ENCODE data around the gene PHF23.

Gene PHF23

GRCh38 chr17:7196651-7197401 is 42.4 kb downstream of the PHF23 start:
- DNase-seq: no peak

GRCh38 chr17:7195971-7196370 is 43.3 kb downstream of the PHF23 start:
- no peak for DNase-seq

GRCh38 chr17:7192271-7192937 is 46.9 kb downstream of the PHF23 start:
- DNase-seq: no peak

GRCh38 chr17:7191571-7192270 is 47.5 kb downstream of the PHF23 start:
- no peak for DNase-seq

GRCh38 chr17:7191069-7191468 is 48.2 kb downstream of the PHF23 start:
- no peak for DNase-seq

GRCh38 chr17:7190276-7190917 is 48.9 kb downstream of the PHF23 start:
- DNase-seq: no peak

- DNase-seq: no peak
Measured at GRCh38 chr17:7186241-7186640, 53.0 kb downstream of the PHF23 start.

Data from GOT3 (cell line).